Activated CD4-positive, alpha-beta T cell treated with anti-CD3 and anti-CD28 coated beads for 36 hours (primary cell): ENCODE data around the gene ADAMTS17. TPM values are rescaled to one million over a fixed set of nuclear protein-coding genes. Genes with fewer than 3 reads are reported as not detected.

Experiments used
- ATAC-seq: fragments of 200-7000 bp; cut with Tn5 transposase; one replicate; pipeline ENCODE4 v1.10.0; 2021; ENCODE audit warnings: mild to moderate bottlenecking, moderate library complexity
- CTCF ChIA-PET: fragments of 350-600 bp; sonication (Branson Sonifier 250); formaldehyde crosslinking; loops from one replicate; lab custom pipeline; 2021; ENCODE audit warnings: antibody characterized with exemption; lab: Charles Lee
- POLR2A ChIA-PET: fragments of 350-600 bp; sonication (Branson Sonifier 250); formaldehyde crosslinking; loops from one replicate; lab custom pipeline; 2021; ENCODE audit warnings: antibody characterized with exemption, inconsistent platforms; lab: Charles Lee
- DNase-seq: peaks from one replicate; pipeline ENCODE4 v3.0.0-alpha.2; 2020
- H3K27ac Mint-ChIP-seq: one replicate; pipeline ENCODE4 v1.8.0; 2021; ENCODE audit warnings: mixed read lengths
- H3K27me3 Mint-ChIP-seq: one replicate; pipeline ENCODE4 v1.8.0; 2021; ENCODE audit warnings: mixed read lengths
- H3K36me3 Mint-ChIP-seq: one replicate; pipeline ENCODE4 v1.8.0; 2021; ENCODE audit warnings: low read depth, mixed read lengths
- H3K4me1 Mint-ChIP-seq: one replicate; pipeline ENCODE4 v1.8.0; 2021; ENCODE audit warnings: mixed read lengths
- H3K4me3 Mint-ChIP-seq: one replicate; pipeline ENCODE4 v1.8.0; 2021; ENCODE audit warnings: mild to moderate bottlenecking, moderate library complexity, mixed read lengths
- H3K9me3 Mint-ChIP-seq: one replicate; pipeline ENCODE4 v1.8.0; 2021; ENCODE audit warnings: low read depth, mixed read lengths
- intact Hi-C, 2 experiments: fragments of 100-400 bp; cut with DNase I in 1 of 2; cut with micrococcal nuclease in 1 of 2; formaldehyde crosslinking; loops; one replicate each; pipeline versions ENCODE4 v1.14.2 to v1.15.1; 2022 to 2024; cut with DNase I, micrococcal nuclease
- total RNA-seq, 2 experiments: library from RNA; stranded (reverse); gene quantifications; one replicate each; pipeline ENCODE4 v1.2.3, GENCODE V29; 2021

The ADAMTS17 gene
- total RNA-seq, 2 experiments from 2014 or later: 0.49 to 0.57 TPM

- intact Hi-C loops: loop anchor here in 1 of 2 experiments (2.0 kb wide), 1 partner anchor 203 kb away; no protein-coding TSS in a partner anchor
- Mint-ChIP-seq H3K9me3 (no peaks in the 10 kb centered on the region), H3K27ac (no peak overlapping the region), H3K27me3 (no peaks in the 10 kb centered on the region), H3K4me1 (no peaks in the 10 kb centered on the region), H3K4me3 (no peak overlapping the region), H3K36me3 (peaks cover 2% of the 10 kb centered on the region)
- ATAC-seq (peak; percentile 80), DNase-seq (peak; percentile 67)
- ChIA-PET CTCF (interaction anchor here (1.1 kb wide), 1 partner anchor 20 kb away, joined by 3 read pairs; no protein-coding TSS in a partner anchor), POLR2A (no interaction called here)
Measured at GRCh38 chr15:100131321-100132224, 210.2 kb downstream of the ADAMTS17 start.

- Mint-ChIP-seq H3K27me3 (no peaks in the 10 kb centered on the region), H3K36me3 (no peaks in the 10 kb centered on the region), H3K9me3 (no peaks in the 10 kb centered on the region), H3K4me3 (no peak overlapping the region), H3K4me1 (no peaks in the 10 kb centered on the region), H3K27ac (no peak overlapping the region)
- ChIA-PET POLR2A (no interaction called here), CTCF (no interaction called here)
- DNase-seq: no peak
- no peak for ATAC-seq
- intact Hi-C loops: loop anchor here in 1 of 2 experiments (2.0 kb wide), 1 partner anchor 201 kb away; no protein-coding TSS in a partner anchor
Measured at GRCh38 chr15:100129677-100130076, 212.1 kb downstream of the ADAMTS17 start.

GRCh38 chr15:100125401-100126191 lies 216.2 kb downstream of the ADAMTS17 start:
- ChIA-PET POLR2A (no interaction called here), CTCF (interaction anchor here (0.6 to 0.7 kb wide), 2 partner anchors 13 to 17 kb away, joined by 3 read pairs; no protein-coding TSS in a partner anchor)
- DNase-seq: no peak
- H3K27ac Mint-ChIP-seq: no peak overlapping the region
- no peak overlapping the region for H3K4me3 Mint-ChIP-seq
- H3K4me1 Mint-ChIP-seq: no peaks in the 10 kb centered on the region
- intact Hi-C loops: no loop called here
- H3K36me3 Mint-ChIP-seq: peaks cover 9% of the 10 kb centered on the region
- no peaks in the 10 kb centered on the region for H3K27me3 Mint-ChIP-seq
- ATAC-seq: no peak
- H3K9me3 Mint-ChIP-seq: peaks cover 14% of the 10 kb centered on the region

GRCh38 chr15:100124936-100125335 lies 216.8 kb downstream of the ADAMTS17 start:
- Mint-ChIP-seq H3K4me1 (no peaks in the 10 kb centered on the region), H3K9me3 (peaks cover 17% of the 10 kb centered on the region), H3K27me3 (no peaks in the 10 kb centered on the region), H3K4me3 (no peak overlapping the region), H3K27ac (no peak overlapping the region), H3K36me3 (peaks cover 10% of the 10 kb centered on the region)
- no peak for DNase-seq
- intact Hi-C loops: no loop called here
- ATAC-seq: no peak
- POLR2A ChIA-PET: no interaction called here
- CTCF ChIA-PET: no interaction called here

GRCh38 chr15:100124361-100124760 lies 217.4 kb downstream of the ADAMTS17 start:
- CTCF ChIA-PET: no interaction called here
- H3K9me3 Mint-ChIP-seq: peaks cover 20% of the 10 kb centered on the region
- no peak for ATAC-seq
- POLR2A ChIA-PET: no interaction called here
- no peaks in the 10 kb centered on the region for H3K4me1 Mint-ChIP-seq
- peaks cover 15% of the 10 kb centered on the region for H3K36me3 Mint-ChIP-seq
- no peak for DNase-seq
- H3K27me3 Mint-ChIP-seq: no peaks in the 10 kb centered on the region
- intact Hi-C loops: no loop called here
- H3K27ac Mint-ChIP-seq: no peak overlapping the region
- H3K4me3 Mint-ChIP-seq: no peak overlapping the region

- H3K4me1 Mint-ChIP-seq: no peaks in the 10 kb centered on the region
- no peaks in the 10 kb centered on the region for H3K27me3 Mint-ChIP-seq
- peaks cover 18% of the 10 kb centered on the region for H3K36me3 Mint-ChIP-seq
- ATAC-seq (no peak), DNase-seq (no peak)
- H3K27ac Mint-ChIP-seq: no peak overlapping the region
- intact Hi-C loops: no loop called here
- H3K4me3 Mint-ChIP-seq: no peak overlapping the region
- H3K9me3 Mint-ChIP-seq: peaks cover 20% of the 10 kb centered on the region
- ChIA-PET CTCF (no interaction called here), POLR2A (no interaction called here)
Measured at GRCh38 chr15:100123611-100124010, 218.2 kb downstream of the ADAMTS17 start.

GRCh38 chr15:100121285-100121684 lies 220.5 kb downstream of the ADAMTS17 start:
- POLR2A ChIA-PET: no interaction called here
- Mint-ChIP-seq H3K36me3 (peaks cover 20% of the 10 kb centered on the region), H3K4me1 (no peaks in the 10 kb centered on the region)

GRCh38 chr15:100120111-100120510 lies 221.7 kb downstream of the ADAMTS17 start:
- CTCF ChIA-PET: interaction anchor here (0.7 kb wide), 1 partner anchor 191 kb away, joined by 4 read pairs; no protein-coding TSS in a partner anchor
- peaks cover 20% of the 10 kb centered on the region for H3K9me3 Mint-ChIP-seq
- no peak for ATAC-seq

More at GRCh38 chr15:100121285-100121684, 220.5 kb downstream of the ADAMTS17 start:
- ATAC-seq: no peak
- peaks cover 20% of the 10 kb centered on the region for H3K9me3 Mint-ChIP-seq
- no peaks in the 10 kb centered on the region for H3K27me3 Mint-ChIP-seq
- no peak overlapping the region for H3K4me3 Mint-ChIP-seq
- no peak overlapping the region for H3K27ac Mint-ChIP-seq
- intact Hi-C loops: no loop called here
- CTCF ChIA-PET: no interaction called here
- DNase-seq: no peak

GRCh38 chr15:100118546-100118945 lies 223.2 kb downstream of the ADAMTS17 start:
- CTCF ChIA-PET: no interaction called here
- DNase-seq (no peak), ATAC-seq (no peak)
- Mint-ChIP-seq H3K4me1 (peaks cover 6% of the 10 kb centered on the region), H3K36me3 (peaks cover 20% of the 10 kb centered on the region), H3K9me3 (peaks cover 20% of the 10 kb centered on the region), H3K4me3 (no peak overlapping the region), H3K27me3 (no peaks in the 10 kb centered on the region), H3K27ac (no peak overlapping the region)
- intact Hi-C loops: loop anchor here in 1 of 2 experiments (10.0 kb wide), 1 partner anchor 216 kb away; no protein-coding TSS in a partner anchor
- POLR2A ChIA-PET: no interaction called here

More at GRCh38 chr15:100120111-100120510, 221.7 kb downstream of the ADAMTS17 start:
- no peaks in the 10 kb centered on the region for H3K4me1 Mint-ChIP-seq
- H3K4me3 Mint-ChIP-seq: no peak overlapping the region
- H3K27ac Mint-ChIP-seq: no peak overlapping the region
- no peaks in the 10 kb centered on the region for H3K27me3 Mint-ChIP-seq
- intact Hi-C loops: no loop called here
- peaks cover 20% of the 10 kb centered on the region for H3K36me3 Mint-ChIP-seq
- POLR2A ChIA-PET: no interaction called here
- DNase-seq: no peak

GRCh38 chr15:100116416-100117190 lies 225.2 kb downstream of the ADAMTS17 start:
- intact Hi-C loops: loop anchor here in 1 of 2 experiments (10.0 kb wide), 1 partner anchor 218 kb away; no protein-coding TSS in a partner anchor
- Mint-ChIP-seq H3K27ac (no peak overlapping the region), H3K27me3 (no peaks in the 10 kb centered on the region), H3K4me3 (no peak overlapping the region), H3K36me3 (peaks cover 16% of the 10 kb centered on the region), H3K9me3 (peaks cover 15% of the 10 kb centered on the region), H3K4me1 (peaks cover 24% of the 10 kb centered on the region)
- CTCF ChIA-PET: interaction anchor here (0.5 kb wide), 1 partner anchor 193 kb away, joined by 3 read pairs; no protein-coding TSS in a partner anchor
- POLR2A ChIA-PET: no interaction called here
- DNase-seq (no peak), ATAC-seq (no peak)
